ENCODE results near the gene ARL2BP. TPM values are rescaled to one million over a fixed set of nuclear protein-coding genes. Genes with fewer than 3 reads are reported as not detected.

ARL2BP gene
- total and polyA plus RNA-seq, 2 of the 13 experiments (the other 11 are each of a cell fraction or from before 2014, with no cell fraction given) = 64.3 to 67.6 TPM

DNA sequence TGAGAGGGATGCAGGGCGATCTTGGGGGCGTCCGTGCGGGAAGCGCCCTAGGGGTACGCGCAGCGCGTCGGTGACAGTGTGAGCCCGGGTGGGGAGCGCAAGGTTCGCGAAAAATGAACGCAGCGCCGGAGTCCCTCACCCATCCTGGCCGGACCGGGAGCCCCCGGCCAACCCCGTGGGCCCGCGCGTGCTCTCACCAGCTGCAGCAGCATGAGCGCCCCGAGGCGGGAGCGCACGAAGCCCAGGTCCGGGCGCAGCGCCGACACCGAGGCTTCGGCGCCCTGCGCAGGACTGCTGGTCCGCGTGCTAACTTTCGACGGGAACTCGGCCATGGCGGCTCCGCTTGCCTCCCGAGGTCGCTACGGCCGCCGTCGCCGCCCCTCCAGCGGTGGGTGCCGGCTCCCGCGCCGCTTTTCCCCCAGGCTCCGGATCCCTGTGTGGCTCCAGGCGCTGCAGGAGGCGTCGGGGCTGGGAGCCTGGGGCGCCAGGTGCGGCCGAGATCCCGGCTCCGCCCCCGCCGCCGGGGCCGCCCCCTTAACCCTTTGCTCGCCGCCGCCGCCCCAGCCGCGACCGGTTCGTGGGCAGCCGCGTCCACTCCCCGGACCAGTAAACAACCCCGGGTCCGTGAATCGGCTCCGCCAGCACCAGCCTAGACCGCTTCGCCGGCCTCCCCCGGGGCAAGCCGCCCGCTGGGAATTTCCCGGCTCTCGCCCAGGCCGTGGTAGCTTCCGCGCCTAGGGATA, 39.3 kb downstream of the ARL2BP start, which contains the start of gene PLLP (continued):
- TF ChIP-seq, protein P1, sequence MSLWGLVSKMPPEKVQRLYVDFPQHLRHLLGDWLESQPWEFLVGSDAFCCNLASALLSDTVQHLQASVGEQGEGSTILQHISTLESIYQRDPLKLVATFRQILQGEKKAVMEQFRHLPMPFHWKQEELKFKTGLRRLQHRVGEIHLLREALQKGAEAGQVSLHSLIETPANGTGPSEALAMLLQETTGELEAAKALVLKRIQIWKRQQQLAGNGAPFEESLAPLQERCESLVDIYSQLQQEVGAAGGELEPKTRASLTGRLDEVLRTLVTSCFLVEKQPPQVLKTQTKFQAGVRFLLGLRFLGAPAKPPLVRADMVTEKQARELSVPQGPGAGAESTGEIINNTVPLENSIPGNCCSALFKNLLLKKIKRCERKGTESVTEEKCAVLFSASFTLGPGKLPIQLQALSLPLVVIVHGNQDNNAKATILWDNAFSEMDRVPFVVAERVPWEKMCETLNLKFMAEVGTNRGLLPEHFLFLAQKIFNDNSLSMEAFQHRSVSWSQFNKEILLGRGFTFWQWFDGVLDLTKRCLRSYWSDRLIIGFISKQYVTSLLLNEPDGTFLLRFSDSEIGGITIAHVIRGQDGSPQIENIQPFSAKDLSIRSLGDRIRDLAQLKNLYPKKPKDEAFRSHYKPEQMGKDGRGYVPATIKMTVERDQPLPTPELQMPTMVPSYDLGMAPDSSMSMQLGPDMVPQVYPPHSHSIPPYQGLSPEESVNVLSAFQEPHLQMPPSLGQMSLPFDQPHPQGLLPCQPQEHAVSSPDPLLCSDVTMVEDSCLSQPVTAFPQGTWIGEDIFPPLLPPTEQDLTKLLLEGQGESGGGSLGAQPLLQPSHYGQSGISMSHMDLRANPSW (CRISPR knock-in tag; IDR thresholded peaks at IDR 0.05; ENCODE audit: borderline replicate concordance) = no peak; the same call in 1 of the 2 replicates
- no peak for TF ChIP-seq TBL1XR1 (IDR thresholded peaks at IDR 0.05; ENCODE audit: borderline replicate concordance, low read length, partially characterized antibody)
- no peak for TF ChIP-seq ZNF7 (CRISPR knock-in tag; IDR thresholded peaks at IDR 0.05)
- peak; percentile 39; the same call in 1 of the 2 replicates for TF ChIP-seq ZNF589 (CRISPR knock-in tag; conservative IDR thresholded peaks at IDR 0.05)
- TF ChIP-seq ZNF574 (CRISPR knock-in tag; IDR thresholded peaks at IDR 0.05) = peak; percentile 88
- peak; percentile 72; the same call in 1 of the 2 replicates for TF ChIP-seq E2F2 (CRISPR knock-in tag; IDR thresholded peaks at IDR 0.05; ENCODE audit: borderline replicate concordance)
- TF ChIP-seq ZNF446 (CRISPR knock-in tag; IDR thresholded peaks at IDR 0.05) = peak; percentile 99
- peak; percentile 89 for TF ChIP-seq ERF (CRISPR knock-in tag; IDR thresholded peaks at IDR 0.05)
- TF ChIP-seq PRDM10 (CRISPR knock-in tag; IDR thresholded peaks at IDR 0.05; ENCODE audit: low read depth) = no peak; the same call in 1 of the 2 replicates
- no peak; the same call in 1 of the 2 replicates for TF ChIP-seq PAWR (CRISPR knock-in tag; IDR thresholded peaks at IDR 0.05; ENCODE audit: borderline replicate concordance)
- no peak for TF ChIP-seq CBFB (CRISPR knock-in tag; IDR thresholded peaks at IDR 0.05)
- TF ChIP-seq REST (IDR thresholded peaks at IDR 0.05; ENCODE audit: borderline replicate concordance in 1 of 2, low read depth in 1 of 2, low read length in 2 of 2) = peak in 1 of 2 experiments; percentile 52; a peak in 1 of 4 replicates
- TF ChIP-seq ZNF530 (CRISPR knock-in tag; IDR thresholded peaks at IDR 0.05; ENCODE audit: low read depth) = peak; percentile 97
